HCT116 (cell line): ENCODE data around the gene SLC22A24. TPM values are rescaled to one million over a fixed set of nuclear protein-coding genes. Genes with fewer than 3 reads are reported as not detected.

ENCODE experiments used
- ATAC-seq: fragments of 200-7000 bp; cut with Tn5 transposase; 2 replicates; pipeline ENCODE4 v1.9.1; 2020; ENCODE audit warnings: mild to moderate bottlenecking, moderate library complexity
- Bru-seq: library from RNA; stranded (reverse); fragments of 400-500 nt; gene quantifications from one replicate; lab custom pipeline; 2021; lab: Mats Ljungman, UMichigan
- BruChase-seq, 2 experiments: library from RNA; stranded (reverse); fragments of 400-500 nt; gene quantifications; one replicate each; lab custom pipeline; 2021; lab: Mats Ljungman, UMichigan
- BruUV-seq: library from RNA; stranded (reverse); fragments of 400-500 nt; replicated peaks from 2 replicates; lab custom pipeline; 2021; lab: Mats Ljungman, UMichigan
- CTCF ChIA-PET: fragments of 300-600 bp; sonication (Branson Sonifier 250); formaldehyde crosslinking; loops from one replicate; lab custom pipeline; 2021; ENCODE audit warnings: antibody characterized with exemption; lab: Charles Lee
- POLR2A ChIA-PET: fragments of 300-600, 350-600 bp; sonication (Branson Sonifier 250); formaldehyde crosslinking; loops from one replicate; lab custom pipeline; 2021; ENCODE audit warnings: antibody characterized with exemption; lab: Charles Lee
- RAD21 ChIA-PET, 2 experiments: fragments of 300-600 bp; sonication (Branson Sonifier 250); formaldehyde crosslinking; loops; one replicate each; lab custom pipeline; 2023; ENCODE audit warnings: low total read pairs in 2 of 2; ENCODE audit not compliant: uncharacterized antibody in 2 of 2, unreplicated experiment in 2 of 2, low non-redundant PET in 1 of 2; lab: Charles Lee
- DNase-seq: peaks from one replicate; pipeline ENCODE4 v3.0.0-alpha.2; 2010; ENCODE audit warnings: low read depth, low spot score
- H2AFZ ChIP-seq: fragments of 200-600 bp; shearing (Covaris generic), sonication (generic); 2 replicates; pipeline ENCODE4 v1.6.1; 2017; ENCODE audit warnings: low read depth, mixed run types, mixed read lengths, antibody characterized with exemption, low read length; ENCODE audit not compliant: poor library complexity, severe bottlenecking
- H3K27ac ChIP-seq: 2 replicates; pipeline ENCODE4 v1.5.1; 2012; ENCODE audit warnings: low read depth, low read length
- H3K27me3 ChIP-seq: fragments of 200-600 bp; sonication (generic); 2 replicates; pipeline ENCODE4 v1.6.1; 2016; ENCODE audit warnings: mixed run types, low read length, mixed read lengths; ENCODE audit not compliant: insufficient read depth
- H3K36me3 ChIP-seq, 2 experiments: fragments of 200-500 bp in 1 of 2; fragments of 200-600 bp in 1 of 2; sonication (Bioruptor generic) in 1 of 2; sonication (generic) in 1 of 2; 2 replicates each; pipeline versions ENCODE4 v1.5.1 to v1.6.1; 2014 to 2016; ENCODE audit warnings: low read length in 2 of 2, inconsistent platforms in 1 of 2, mixed read lengths in 1 of 2, mixed run types in 1 of 2; ENCODE audit not compliant: insufficient read depth in 2 of 2, control insufficient read depth in 1 of 2
- H3K4me1 ChIP-seq, 2 experiments: fragments of 200-600 bp in 1 of 2; sonication (generic) in 1 of 2; 2 replicates each; pipeline versions ENCODE4 v1.5.1 to v1.6.1; 2012 to 2017; ENCODE audit warnings: low read length in 2 of 2, inconsistent platforms in 1 of 2, mild to moderate bottlenecking in 1 of 2, mixed read lengths in 1 of 2, mixed run types in 1 of 2, moderate library complexity in 1 of 2; ENCODE audit not compliant: insufficient read depth in 2 of 2, control insufficient read depth in 1 of 2
- H3K4me2 ChIP-seq: fragments of 200-600 bp; sonication (generic); 2 replicates; pipeline ENCODE4 v1.6.1; 2017; ENCODE audit warnings: mixed run types, low read length, mixed read lengths
- H3K4me3 ChIP-seq, 2 experiments: fragments of 200-600 bp in 1 of 2; sonication (generic) in 1 of 2; replicated peaks in 1 of 2; 2 replicates each; pipeline ENCODE4 v1.5.1; 2011 to 2016; ENCODE audit warnings: low read length in 2 of 2, control low read depth in 1 of 2, low read depth in 1 of 2, mild to moderate bottlenecking in 1 of 2, mixed read lengths in 1 of 2, mixed run types in 1 of 2
- H3K79me2 ChIP-seq: fragments of 200-600 bp; sonication (generic); 2 replicates; pipeline ENCODE4 v1.6.1; 2017; ENCODE audit warnings: mild to moderate bottlenecking, mixed run types, low read length, moderate library complexity, mixed read lengths; ENCODE audit not compliant: insufficient read depth
- H3K9ac ChIP-seq: fragments of 200-600 bp; sonication (generic); 2 replicates; pipeline ENCODE4 v1.6.1; 2016; ENCODE audit warnings: low read length, mixed read lengths
- H3K9me2 ChIP-seq: fragments of 200-600 bp; sonication (generic), shearing (Covaris generic); 2 replicates; pipeline ENCODE4 v1.6.1; 2017; ENCODE audit warnings: mixed run types, mild to moderate bottlenecking, moderate library complexity; ENCODE audit not compliant: insufficient read depth
- H3K9me3 ChIP-seq, 2 experiments: fragments of 200-500 bp in 1 of 2; fragments of 200-600 bp in 1 of 2; sonication (Bioruptor generic) in 1 of 2; sonication (generic) in 1 of 2; 2 replicates each; pipeline ENCODE4 v1.6.1; 2014 to 2017; ENCODE audit warnings: low read length in 2 of 2, mixed read lengths in 2 of 2, inconsistent platforms in 1 of 2, low read depth in 1 of 2, mild to moderate bottlenecking in 1 of 2, mixed run types in 1 of 2, moderate library complexity in 1 of 2; ENCODE audit not compliant: control insufficient read depth in 1 of 2, insufficient read depth in 1 of 2
- H4K20me1 ChIP-seq: fragments of 200-600 bp; sonication (generic), shearing (Covaris generic); 2 replicates; pipeline ENCODE4 v1.6.1; 2017; ENCODE audit warnings: mixed run types, mild to moderate bottlenecking, moderate library complexity; ENCODE audit not compliant: insufficient read depth
- ATF3 ChIP-seq: IDR thresholded peaks from 2 replicates; pipeline ENCODE4 v1.6.1; 2012
- CBX3 ChIP-seq: IDR thresholded peaks from 2 replicates; pipeline ENCODE4 v1.6.1; 2012; ENCODE audit warnings: low read depth
- CEBPB ChIP-seq: IDR thresholded peaks from 2 replicates; pipeline ENCODE4 v1.6.1; 2012; ENCODE audit warnings: low read depth
- ELF1 ChIP-seq: IDR thresholded peaks from 2 replicates; pipeline ENCODE4 v1.6.1; 2012; ENCODE audit warnings: low read depth, borderline replicate concordance
- EZH2 ChIP-seq: fragments of 200-600 bp; sonication (generic); IDR thresholded peaks from 2 replicates; pipeline ENCODE4 v1.6.1; 2017; ENCODE audit warnings: antibody characterized with exemption, mixed run types
- EZH2phosphoT487 ChIP-seq: fragments of 200-600 bp; IDR thresholded peaks from 2 replicates; pipeline ENCODE4 v1.6.1; 2018; ENCODE audit warnings: antibody characterized with exemption, borderline replicate concordance
- FOSL1 ChIP-seq: IDR thresholded peaks from 2 replicates; pipeline ENCODE4 v1.6.1; 2012; ENCODE audit warnings: low read depth
- RAD21 ChIP-seq: IDR thresholded peaks from 2 replicates; pipeline ENCODE4 v1.6.1; 2012; ENCODE audit warnings: low read depth, mild to moderate bottlenecking
- SIN3A ChIP-seq: IDR thresholded peaks from 2 replicates; pipeline ENCODE4 v1.6.1; 2012; ENCODE audit warnings: low read depth
- SP1 ChIP-seq: IDR thresholded peaks from 2 replicates; pipeline ENCODE4 v1.6.1; 2012; ENCODE audit warnings: low read depth
- SRF ChIP-seq: IDR thresholded peaks from 2 replicates; pipeline ENCODE4 v1.6.1; 2012; ENCODE audit warnings: low read depth
- TCF7L2 ChIP-seq: IDR thresholded peaks from 2 replicates; pipeline ENCODE4 v1.7.0; 2011; ENCODE audit warnings: borderline replicate concordance, inconsistent platforms; ENCODE audit not compliant: insufficient read depth, insufficient read length; ENCODE audit errors: extremely low read depth
- YY1 ChIP-seq: IDR thresholded peaks from 2 replicates; pipeline ENCODE4 v1.6.1; 2011; ENCODE audit warnings: low read length, low read depth, moderate library complexity, mild to moderate bottlenecking; ENCODE audit not compliant: insufficient replicate concordance; ENCODE audit errors: extremely low read depth
- ZBTB33 ChIP-seq: IDR thresholded peaks from 2 replicates; pipeline ENCODE4 v1.6.1; 2011; ENCODE audit warnings: mild to moderate bottlenecking, low read length, moderate library complexity; ENCODE audit not compliant: insufficient replicate concordance; ENCODE audit errors: extremely low read depth
- intact Hi-C: fragments of 100-400 bp; cut with micrococcal nuclease; formaldehyde crosslinking; loops from 2 replicates; pipeline ENCODE4 v1.10.0; 2022
- long read RNA-seq: library from polyadenylated mRNA; unstranded; transcript quantifications from one replicate; pipeline ENCODE4 v2.0.0, GENCODE V29; 2021; ENCODE audit not compliant: unreplicated experiment
- polyA plus RNA-seq: library from polyadenylated mRNA; unstranded; fragments of >200 nt; gene quantifications from 2 replicates; pipeline ENCODE4 v1.2.1, GENCODE V29; 2012; ENCODE audit warnings: missing spikeins
- total RNA-seq: library from RNA; stranded (reverse); gene quantifications from one replicate; pipeline ENCODE4 v1.2.1, GENCODE V29; 2021; ENCODE audit not compliant: unreplicated experiment

SLC22A24 gene
- total RNA-seq (not detected), Bru-seq, nascent RNA (percentile 0 among the genes with signal in this experiment), BruChase-seq, experiment 1, labeled RNA remaining after a 6-hour chase (percentile 2 among the genes with signal in this experiment), BruChase-seq, experiment 2, labeled RNA remaining after a 2-hour chase (not detected)
- polyA plus RNA-seq: not detected in 2 replicates
- long read RNA-seq: 0 reads

GRCh38 chr11:63144121-63144520 is at the start of gene SLC22A24:
Gene SLC22A24 (minus strand): TSS chr11:63144221. CDS start chr11:63143779, 442 bp downstream.
- Histone ChIP-seq H3K9me3 (no peaks in the 10 kb centered on the region), H4K20me1 (no peaks in the 10 kb centered on the region), H3K9ac (no peak within 1 kb of the TSS), H3K4me1 (no peaks in the 10 kb centered on the region), H3K9me2 (no peaks in the 10 kb centered on the region), H3K79me2 (no peaks in the 10 kb centered on the region), H3K27me3 (peaks cover 72% of the 10 kb centered on the region), H3K36me3 (no peaks in the 10 kb centered on the region), H3K4me2 (no peak within 1 kb of the TSS)
- CTCF ChIA-PET: no interaction called here
- BruUV-seq: no TSS peak
- no peak for DNase-seq
- intact Hi-C loops: loop anchor here (10.0 kb wide), 1 partner anchor 49 kb away; no protein-coding TSS in a partner anchor
- no peak for TF ChIP-seq ELF1
- TF ChIP-seq SIN3A: no peak
- TF ChIP-seq ZBTB33: no peak
- no peak for TF ChIP-seq CBX3
- no peak for TF ChIP-seq EZH2phosphoT487
- no peak for TF ChIP-seq FOSL1
- TF ChIP-seq SP1: no peak
- no peak for TF ChIP-seq RAD21
- no peak for TF ChIP-seq ATF3
- TF ChIP-seq TCF7L2: no peak
- no peak for TF ChIP-seq SRF
- no peak for TF ChIP-seq EZH2
- TF ChIP-seq YY1: no peak
- TF ChIP-seq CEBPB: no peak
- TF ChIP-seq, all 23 proteins: peak for 0
- POLR2A ChIA-PET: no interaction called here
- RAD21 ChIA-PET: no interaction called here
- Histone ChIP-seq H2AFZ (no peak within 1 kb of the TSS), H3K27ac (no peak within 1 kb of the TSS), H3K4me3 (no peak within 1 kb of the TSS)
- ATAC-seq: no peak
